GM12873 (cell line): ENCODE measurements around the gene PRMT6.

Experiments used
- TF ChIP-seq, protein P1 (sequence below): IDR thresholded peaks from 2 replicates; pipeline ENCODE4 v1.5.1; 2012; ENCODE audit warnings: low read depth, mild to moderate bottlenecking, moderate library complexity, low read length, control low read depth; ENCODE audit not compliant: insufficient read depth; ENCODE audit errors: missing control alignments

Gene PRMT6

DNA sequence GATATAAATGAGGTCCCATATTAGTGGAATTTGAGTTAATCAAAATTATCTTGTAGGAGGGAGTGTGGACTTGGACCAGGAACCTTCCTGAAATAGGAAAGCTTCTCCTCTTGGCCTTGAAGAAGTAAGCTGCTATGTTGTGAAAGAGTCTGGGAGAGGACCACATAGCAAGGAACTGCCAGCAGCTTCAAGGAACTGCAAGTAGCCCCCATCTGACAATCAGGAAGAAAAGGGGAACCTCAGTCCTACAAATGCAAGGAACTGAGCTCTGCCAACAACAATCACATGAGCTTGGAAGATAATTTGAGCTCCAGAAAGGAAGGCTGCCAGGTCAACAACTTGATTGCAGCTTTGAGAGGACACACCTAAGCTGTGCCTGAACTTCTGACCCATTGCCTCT is 8.2 kb upstream of the PRMT6 start:
- TF ChIP-seq, protein P1, sequence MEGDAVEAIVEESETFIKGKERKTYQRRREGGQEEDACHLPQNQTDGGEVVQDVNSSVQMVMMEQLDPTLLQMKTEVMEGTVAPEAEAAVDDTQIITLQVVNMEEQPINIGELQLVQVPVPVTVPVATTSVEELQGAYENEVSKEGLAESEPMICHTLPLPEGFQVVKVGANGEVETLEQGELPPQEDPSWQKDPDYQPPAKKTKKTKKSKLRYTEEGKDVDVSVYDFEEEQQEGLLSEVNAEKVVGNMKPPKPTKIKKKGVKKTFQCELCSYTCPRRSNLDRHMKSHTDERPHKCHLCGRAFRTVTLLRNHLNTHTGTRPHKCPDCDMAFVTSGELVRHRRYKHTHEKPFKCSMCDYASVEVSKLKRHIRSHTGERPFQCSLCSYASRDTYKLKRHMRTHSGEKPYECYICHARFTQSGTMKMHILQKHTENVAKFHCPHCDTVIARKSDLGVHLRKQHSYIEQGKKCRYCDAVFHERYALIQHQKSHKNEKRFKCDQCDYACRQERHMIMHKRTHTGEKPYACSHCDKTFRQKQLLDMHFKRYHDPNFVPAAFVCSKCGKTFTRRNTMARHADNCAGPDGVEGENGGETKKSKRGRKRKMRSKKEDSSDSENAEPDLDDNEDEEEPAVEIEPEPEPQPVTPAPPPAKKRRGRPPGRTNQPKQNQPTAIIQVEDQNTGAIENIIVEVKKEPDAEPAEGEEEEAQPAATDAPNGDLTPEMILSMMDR = no peak

GRCh38 chr1:107051266-107051665 is 5.2 kb upstream of the PRMT6 start:
- TF ChIP-seq, protein P1 = no peak

- TF ChIP-seq, protein P1 = no peak
Observed at GRCh38 chr1:107057197-107058133, 991 bp downstream of the PRMT6 start.

DNA sequence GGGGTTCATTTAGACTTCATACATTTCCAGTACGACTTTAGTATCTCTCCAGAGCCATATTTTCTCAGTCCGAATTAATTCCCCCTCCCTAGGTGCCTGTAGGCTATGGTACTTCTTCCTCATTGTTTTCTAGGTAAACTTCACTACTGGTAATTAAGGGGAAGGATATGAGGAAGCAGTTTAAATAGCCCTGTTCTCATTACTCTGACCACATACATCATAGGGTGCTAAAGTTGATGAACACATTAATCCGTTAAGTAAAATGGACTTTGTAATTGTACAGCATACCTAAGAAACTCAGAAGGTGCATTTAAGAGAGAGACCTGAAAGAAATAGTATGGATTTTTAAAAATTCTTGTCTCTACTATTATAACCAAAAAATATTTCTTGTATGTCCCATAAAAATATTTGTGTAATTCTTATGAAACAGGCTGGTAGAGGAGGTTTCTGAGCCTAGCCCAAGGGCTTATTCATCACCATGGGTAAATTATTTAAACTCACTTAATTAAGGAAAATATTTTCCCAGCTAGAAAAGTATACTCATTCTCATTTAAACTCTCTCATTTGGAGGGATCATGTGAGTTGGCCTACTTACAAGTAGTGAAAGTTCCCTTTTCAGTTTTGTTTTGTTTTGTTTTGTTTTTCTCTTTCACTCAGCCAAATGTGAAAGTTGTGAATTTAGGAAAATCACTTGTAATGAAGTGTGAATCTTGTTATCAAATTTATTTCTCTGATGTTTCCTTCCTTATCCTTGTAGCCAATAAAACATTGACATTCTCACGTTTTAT is 2.0 kb downstream of the PRMT6 start:
- TF ChIP-seq, protein P1 = no peak

DNA sequence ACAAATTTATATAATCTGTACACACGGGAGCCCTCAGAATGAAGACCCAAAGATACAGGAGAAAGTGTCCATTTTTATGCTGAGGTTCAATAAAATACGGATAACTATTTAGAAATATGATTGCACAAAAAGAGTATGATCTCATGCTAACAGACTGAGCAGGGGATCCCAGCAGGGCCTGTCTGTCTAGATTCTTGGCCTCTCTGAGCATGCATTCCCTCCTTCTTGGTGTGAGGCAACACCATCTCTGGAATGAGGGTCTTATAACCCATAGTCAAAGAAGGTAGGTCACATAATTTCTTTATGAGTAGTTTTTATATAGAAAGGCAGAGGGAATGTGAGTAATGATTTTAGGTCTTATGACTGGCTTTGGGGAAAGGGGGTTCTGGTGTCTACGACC is 5.4 kb downstream of the PRMT6 start:
- TF ChIP-seq, protein P1 = no peak

GRCh38 chr1:107073493-107073892 is 17.0 kb downstream of the PRMT6 start:
- TF ChIP-seq, protein P1 = no peak

DNA sequence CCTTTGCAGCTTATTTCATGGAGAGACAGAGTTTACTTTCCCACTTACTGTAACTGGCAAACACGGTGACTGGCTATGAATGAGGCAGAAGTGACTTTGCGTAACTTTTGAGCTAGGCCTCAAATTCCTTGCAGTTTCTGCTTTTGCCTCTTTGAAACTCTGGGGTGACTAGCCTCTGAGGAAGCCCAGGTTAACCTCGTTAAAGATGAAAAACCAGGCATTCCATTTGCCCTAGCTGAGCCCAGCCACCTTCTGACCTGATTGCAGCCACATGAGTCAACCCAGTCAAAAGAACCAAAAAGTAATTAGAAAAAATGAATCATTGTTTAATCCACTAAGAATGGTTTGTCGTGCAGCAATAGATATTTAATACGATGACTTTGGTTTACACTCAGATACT is 20.4 kb downstream of the PRMT6 start:
- TF ChIP-seq, protein P1 = no peak
